ENCODE data around the gene COLEC11. TPM values are rescaled to one million over a fixed set of nuclear protein-coding genes. Genes with fewer than 3 reads are reported as not detected.

COLEC11 gene
- polyA plus RNA-seq, 1 donor (not counting 4 experiments of a cell fraction or from before 2014, with no cell fraction given) = not detected

GRCh38 chr2:3610415-3610814 lies 15.5 kb downstream of the COLEC11 start:
- Histone ChIP-seq H3K79me2 (ENCODE audit: control insufficient read depth, insufficient read depth, low read length) (no peaks in the 10 kb centered on the region), H3K9me3 (ENCODE audit: control insufficient read depth, low read depth, low read length) (no peaks in the 10 kb centered on the region), H3K9me1 (ENCODE audit: control insufficient read depth, extremely low read depth, insufficient read depth, low read length) (no peaks in the 10 kb centered on the region), H3K4me1 (ENCODE audit: control insufficient read depth, extremely low read depth, insufficient read depth, low read length) (no peaks in the 10 kb centered on the region), H3K9ac (ENCODE audit: control insufficient read depth, extremely low read depth, insufficient read depth, low read length) (no peak overlapping the region), H3K4me3 (ENCODE audit: control insufficient read depth in 2 of 3, extremely low read depth in 1 of 3, insufficient read depth in 2 of 3, low read depth in 1 of 3, low read length in 3 of 3) (no peak overlapping the region), H2AFZ (ENCODE audit: control insufficient read depth, low read length) (no peak overlapping the region), H3K27ac (ENCODE audit: control insufficient read depth, insufficient read depth, low read length) (no peak overlapping the region), H3K4me2 (ENCODE audit: control insufficient read depth, extremely low read depth, insufficient read depth, low read depth, low read length) (no peak overlapping the region), H3K36me3 (ENCODE audit: control insufficient read depth in 2 of 2, extremely low read depth in 1 of 2, insufficient read depth in 2 of 2, low read length in 2 of 2) (no peaks in the 10 kb centered on the region), H4K20me1 (ENCODE audit: control insufficient read depth, extremely low read depth, insufficient read depth, low read length) (no peaks in the 10 kb centered on the region), H3K27me3 (ENCODE audit: control insufficient read depth, extremely low read depth, insufficient read depth, low read length) (peaks cover 3% of the 10 kb centered on the region)
- dilution Hi-C loops (cut with MboI; ENCODE audit: extremely low pct_ligation_motif_present, low sequenced_read_pairs) = no loop called here
- TF ChIP-seq EZH2 (IDR thresholded peaks at IDR 0.05; ENCODE audit: low read length) (no peak), CTCF (optimal IDR thresholded peaks at IDR 0.05 in 1 of 3, IDR thresholded peaks at IDR 0.05 in 1 of 3, conservative IDR thresholded peaks at IDR 0.05 in 1 of 3; ENCODE audit: extremely low read depth in 1 of 3, insufficient read depth in 2 of 3, low read length in 3 of 3) (no peak)
- FAIRE-seq = no peak
- no peak for DNase-seq (ENCODE audit: low read depth, low spot score)

- H4K20me1 ChIP-seq (ENCODE audit: control insufficient read depth, extremely low read depth, insufficient read depth, low read length) = no peaks in the 10 kb centered on the region
- H3K4me3 ChIP-seq (ENCODE audit: control insufficient read depth in 2 of 3, extremely low read depth in 1 of 3, insufficient read depth in 2 of 3, low read depth in 1 of 3, low read length in 3 of 3) = no peak overlapping the region
- H3K9ac ChIP-seq (ENCODE audit: control insufficient read depth, extremely low read depth, insufficient read depth, low read length) = no peak overlapping the region
- H3K4me1 ChIP-seq (ENCODE audit: control insufficient read depth, extremely low read depth, insufficient read depth, low read length) = no peaks in the 10 kb centered on the region
- no peak overlapping the region for H3K27ac ChIP-seq (ENCODE audit: control insufficient read depth, insufficient read depth, low read length)
- no peaks in the 10 kb centered on the region for H3K9me1 ChIP-seq (ENCODE audit: control insufficient read depth, extremely low read depth, insufficient read depth, low read length)
- TF ChIP-seq CTCF (optimal IDR thresholded peaks at IDR 0.05 in 1 of 3, IDR thresholded peaks at IDR 0.05 in 1 of 3, conservative IDR thresholded peaks at IDR 0.05 in 1 of 3; ENCODE audit: extremely low read depth in 1 of 3, insufficient read depth in 2 of 3, low read length in 3 of 3) (no peak), EZH2 (IDR thresholded peaks at IDR 0.05; ENCODE audit: low read length) (no peak)
- DNase-seq (ENCODE audit: low read depth, low spot score) (no peak), FAIRE-seq (no peak)
- H3K9me3 ChIP-seq (ENCODE audit: control insufficient read depth, low read depth, low read length) = no peaks in the 10 kb centered on the region
- no peaks in the 10 kb centered on the region for H3K36me3 ChIP-seq (ENCODE audit: control insufficient read depth in 2 of 2, extremely low read depth in 1 of 2, insufficient read depth in 2 of 2, low read length in 2 of 2)
- H2AFZ ChIP-seq (ENCODE audit: control insufficient read depth, low read length) = no peak overlapping the region
- H3K27me3 ChIP-seq (ENCODE audit: control insufficient read depth, extremely low read depth, insufficient read depth, low read length) = peaks cover 3% of the 10 kb centered on the region
- H3K79me2 ChIP-seq (ENCODE audit: control insufficient read depth, insufficient read depth, low read length) = no peaks in the 10 kb centered on the region
- no peak overlapping the region for H3K4me2 ChIP-seq (ENCODE audit: control insufficient read depth, extremely low read depth, insufficient read depth, low read depth, low read length)
- dilution Hi-C loops (cut with MboI; ENCODE audit: extremely low pct_ligation_motif_present, low sequenced_read_pairs) = no loop called here
These were observed 16.1 kb downstream of the COLEC11 start for GRCh38 chr2:3610881-3611505.

Data from keratinocyte (primary cell).